Mesothelial cell of epicardium (in vitro differentiated cells): ENCODE measurements around the gene CGB1. TPM values are rescaled to one million over a fixed set of nuclear protein-coding genes. Genes with fewer than 3 reads are reported as not detected.

Source experiments
- DNase-seq, 2 experiments: peaks; one replicate each; pipeline ENCODE4 v3.0.0; 2021; ENCODE audit warnings: low spot score in 2 of 2; ENCODE audit not compliant: unreplicated experiment in 2 of 2
- H3K27ac Mint-ChIP-seq: 2 replicates; pipeline ENCODE4 v1.8.0; 2021; ENCODE audit warnings: mixed read lengths
- H3K27me3 Mint-ChIP-seq: 2 replicates; pipeline ENCODE4 v1.8.0; 2021; ENCODE audit warnings: low read depth, mixed read lengths
- H3K36me3 Mint-ChIP-seq: 2 replicates; pipeline ENCODE4 v1.8.0; 2021; ENCODE audit warnings: mixed read lengths
- H3K4me1 Mint-ChIP-seq: 2 replicates; pipeline ENCODE4 v1.8.0; 2021; ENCODE audit warnings: mixed read lengths
- H3K4me3 Mint-ChIP-seq: 2 replicates; pipeline ENCODE4 v1.8.0; 2021; ENCODE audit warnings: mild to moderate bottlenecking, moderate library complexity, mixed read lengths
- H3K9me3 Mint-ChIP-seq: 2 replicates; pipeline ENCODE4 v1.8.0; 2021; ENCODE audit warnings: mixed read lengths
- CTCF ChIP-seq: fragments of 200-600 bp; sonication (generic); IDR thresholded peaks from one replicate; pipeline ENCODE4 v1.5.0; 2021; ENCODE audit warnings: antibody characterized with exemption; ENCODE audit not compliant: unreplicated experiment
- total RNA-seq: library from RNA; stranded (reverse); gene quantifications from 3 replicates; pipeline ENCODE4 v1.2.1, GENCODE V29; 2021

The CGB1 gene
- total RNA-seq, 1 donor from 2014 or later = not detected

GRCh38 chr19:49064029-49064629 is 27.4 kb upstream of the CGB1 start:
- Mint-ChIP-seq H3K4me3 (peak overlapping the region; percentile 72), H3K27ac (peak overlapping the region; percentile 92)
- TF ChIP-seq CTCF = no peak

GRCh38 chr19:49061445-49061844 is 24.8 kb upstream of the CGB1 start:
- no peak for TF ChIP-seq CTCF
- H3K27ac Mint-ChIP-seq = no peak overlapping the region
- no peaks in the 10 kb centered on the region for H3K9me3 Mint-ChIP-seq
- H3K4me3 Mint-ChIP-seq = no peak overlapping the region
- H3K4me1 Mint-ChIP-seq = peaks cover 45% of the 10 kb centered on the region
- no peak for DNase-seq
- H3K27me3 Mint-ChIP-seq = peaks cover 24% of the 10 kb centered on the region
- H3K36me3 Mint-ChIP-seq = peaks cover 4% of the 10 kb centered on the region

More at GRCh38 chr19:49064029-49064629, 27.4 kb upstream of the CGB1 start:
- Mint-ChIP-seq H3K4me1 (peaks cover 47% of the 10 kb centered on the region), H3K27me3 (peaks cover 3% of the 10 kb centered on the region), H3K9me3 (no peaks in the 10 kb centered on the region), H3K36me3 (peaks cover 4% of the 10 kb centered on the region)
- no peak for DNase-seq

GRCh38 chr19:49061000-49061399 is 24.3 kb upstream of the CGB1 start:
- TF ChIP-seq CTCF = no peak
- DNase-seq = no peak
- no peaks in the 10 kb centered on the region for H3K9me3 Mint-ChIP-seq
- no peak overlapping the region for H3K27ac Mint-ChIP-seq
- peaks cover 4% of the 10 kb centered on the region for H3K36me3 Mint-ChIP-seq
- no peak overlapping the region for H3K4me3 Mint-ChIP-seq
- H3K4me1 Mint-ChIP-seq = peaks cover 41% of the 10 kb centered on the region
- peaks cover 24% of the 10 kb centered on the region for H3K27me3 Mint-ChIP-seq

GRCh38 chr19:49059053-49059452 is 22.4 kb upstream of the CGB1 start:
- DNase-seq = no peak
- Mint-ChIP-seq H3K27me3 (peaks cover 25% of the 10 kb centered on the region), H3K27ac (no peak overlapping the region), H3K4me1 (peaks cover 27% of the 10 kb centered on the region), H3K4me3 (no peak overlapping the region), H3K36me3 (peaks cover 4% of the 10 kb centered on the region), H3K9me3 (no peaks in the 10 kb centered on the region)
- TF ChIP-seq CTCF = no peak

GRCh38 chr19:49058562-49058961 is 21.9 kb upstream of the CGB1 start:
- no peak for TF ChIP-seq CTCF
- peak overlapping the region; percentile 70 for H3K4me3 Mint-ChIP-seq

More at GRCh38 chr19:49058562-49058961, 21.9 kb upstream of the CGB1 start:
- Mint-ChIP-seq H3K36me3 (peaks cover 4% of the 10 kb centered on the region), H3K27me3 (peaks cover 26% of the 10 kb centered on the region), H3K27ac (no peak overlapping the region), H3K4me1 (peaks cover 22% of the 10 kb centered on the region), H3K9me3 (no peaks in the 10 kb centered on the region)
- DNase-seq = no peak
